ENCODE data around the gene SORL1.

The SORL1 gene

DNA sequence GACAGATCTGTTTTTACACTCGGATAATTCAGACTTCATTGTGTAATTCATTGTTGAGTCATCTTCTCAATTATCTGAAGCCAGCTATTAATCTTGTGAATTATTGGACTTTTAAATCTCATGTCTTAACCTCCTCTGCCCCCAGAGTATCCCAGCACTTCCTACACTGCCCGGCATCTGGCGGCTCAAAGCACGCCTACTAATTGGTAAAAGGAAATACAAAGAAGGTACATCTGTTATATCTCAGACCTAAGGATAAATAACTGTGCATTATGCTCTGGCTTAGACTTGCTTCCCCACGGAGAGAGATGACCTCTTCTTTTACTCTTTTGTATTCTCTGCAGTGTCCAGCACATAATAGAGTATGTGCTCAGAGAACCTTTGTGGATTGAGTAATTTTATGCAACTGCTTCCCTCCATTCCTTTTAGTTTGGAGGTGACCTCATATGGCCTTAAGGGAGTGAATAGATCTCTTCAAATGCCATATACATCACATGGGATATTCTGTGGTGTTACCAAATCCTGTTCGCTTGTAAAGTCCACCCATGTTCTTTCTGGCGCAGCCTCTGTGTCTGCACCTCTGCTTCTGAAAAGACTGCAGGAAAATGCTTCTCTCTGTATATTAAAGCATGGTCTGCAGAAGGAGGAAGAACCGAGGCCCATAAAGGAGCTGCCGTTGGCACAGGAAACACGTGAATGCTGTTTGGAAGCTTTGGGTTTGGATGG, 126.3 kb downstream of the SORL1 start:
- TF ChIP-seq, protein P1, sequence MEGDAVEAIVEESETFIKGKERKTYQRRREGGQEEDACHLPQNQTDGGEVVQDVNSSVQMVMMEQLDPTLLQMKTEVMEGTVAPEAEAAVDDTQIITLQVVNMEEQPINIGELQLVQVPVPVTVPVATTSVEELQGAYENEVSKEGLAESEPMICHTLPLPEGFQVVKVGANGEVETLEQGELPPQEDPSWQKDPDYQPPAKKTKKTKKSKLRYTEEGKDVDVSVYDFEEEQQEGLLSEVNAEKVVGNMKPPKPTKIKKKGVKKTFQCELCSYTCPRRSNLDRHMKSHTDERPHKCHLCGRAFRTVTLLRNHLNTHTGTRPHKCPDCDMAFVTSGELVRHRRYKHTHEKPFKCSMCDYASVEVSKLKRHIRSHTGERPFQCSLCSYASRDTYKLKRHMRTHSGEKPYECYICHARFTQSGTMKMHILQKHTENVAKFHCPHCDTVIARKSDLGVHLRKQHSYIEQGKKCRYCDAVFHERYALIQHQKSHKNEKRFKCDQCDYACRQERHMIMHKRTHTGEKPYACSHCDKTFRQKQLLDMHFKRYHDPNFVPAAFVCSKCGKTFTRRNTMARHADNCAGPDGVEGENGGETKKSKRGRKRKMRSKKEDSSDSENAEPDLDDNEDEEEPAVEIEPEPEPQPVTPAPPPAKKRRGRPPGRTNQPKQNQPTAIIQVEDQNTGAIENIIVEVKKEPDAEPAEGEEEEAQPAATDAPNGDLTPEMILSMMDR (IDR thresholded peaks at IDR 0.05; ENCODE audit: borderline replicate concordance, insufficient read depth, low read depth, low read length), result no peak
- H3K4me3 ChIP-seq (ENCODE audit: low read depth, low read length), result no peak overlapping the region

DNA sequence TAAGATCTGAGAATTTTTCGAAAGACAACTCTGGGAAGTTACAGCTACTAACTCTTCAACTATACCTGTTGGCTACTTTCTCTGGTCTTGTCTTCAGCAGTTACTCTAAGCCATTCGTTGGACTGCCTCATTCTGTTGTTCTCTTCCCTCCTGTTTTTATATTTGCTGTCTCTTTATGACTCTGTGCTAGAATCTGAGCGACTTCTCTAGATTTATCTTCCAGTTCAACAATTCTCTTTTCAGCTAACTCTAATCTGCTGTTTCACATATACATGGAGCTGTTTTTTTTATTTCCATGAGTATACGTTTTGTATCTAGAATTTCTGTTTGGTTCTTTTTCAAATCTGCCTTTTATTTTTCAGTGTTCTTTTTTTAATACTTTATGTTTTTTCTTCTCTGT, 128.0 kb downstream of the SORL1 start:
- TF ChIP-seq, protein P1 (IDR thresholded peaks at IDR 0.05; ENCODE audit: borderline replicate concordance, insufficient read depth, low read depth, low read length), result no peak
- no peak overlapping the region for H3K4me3 ChIP-seq (ENCODE audit: low read depth, low read length)

- TF ChIP-seq, protein P1 (IDR thresholded peaks at IDR 0.05; ENCODE audit: borderline replicate concordance, insufficient read depth, low read depth, low read length), result no peak
- H3K4me3 ChIP-seq (ENCODE audit: low read depth, low read length), result no peak overlapping the region
Measured at GRCh38 chr11:121581607-121582006, 129.5 kb downstream of the SORL1 start.

GRCh38 chr11:121582296-121582695, 130.2 kb downstream of the SORL1 start:
- TF ChIP-seq, protein P1 (IDR thresholded peaks at IDR 0.05; ENCODE audit: borderline replicate concordance, insufficient read depth, low read depth, low read length), result no peak
- H3K4me3 ChIP-seq (ENCODE audit: low read depth, low read length), result no peak overlapping the region

DNA sequence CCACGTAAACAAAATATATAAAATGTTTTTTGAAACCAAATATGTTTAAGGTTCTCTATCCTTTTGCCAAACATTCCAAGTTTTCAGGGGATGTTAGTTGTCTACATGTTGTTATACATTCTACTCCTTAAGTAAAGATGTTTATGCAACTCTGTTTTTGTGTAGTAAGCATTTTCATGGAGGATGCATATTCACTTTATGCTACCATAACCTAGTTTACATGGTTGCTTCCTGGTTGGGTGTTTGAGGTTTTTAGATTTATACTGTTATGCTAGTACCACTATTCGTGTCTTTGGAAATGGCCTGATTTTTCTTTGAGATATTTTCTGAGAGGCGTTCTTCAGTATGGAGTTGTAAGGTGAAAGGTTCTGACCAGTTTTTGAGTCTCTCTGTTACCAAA, 131.7 kb downstream of the SORL1 start:
- H3K4me3 ChIP-seq (ENCODE audit: low read depth, low read length), result no peak overlapping the region
- TF ChIP-seq, protein P1 (IDR thresholded peaks at IDR 0.05; ENCODE audit: borderline replicate concordance, insufficient read depth, low read depth, low read length), result no peak

GRCh38 chr11:121586750-121587149, 134.6 kb downstream of the SORL1 start:
- TF ChIP-seq, protein P1 (IDR thresholded peaks at IDR 0.05; ENCODE audit: borderline replicate concordance, insufficient read depth, low read depth, low read length), result no peak
- no peak overlapping the region for H3K4me3 ChIP-seq (ENCODE audit: low read depth, low read length)

- H3K4me3 ChIP-seq (ENCODE audit: low read depth, low read length), result no peak overlapping the region
- TF ChIP-seq, protein P1 (IDR thresholded peaks at IDR 0.05; ENCODE audit: borderline replicate concordance, insufficient read depth, low read depth, low read length), result no peak
Measured at GRCh38 chr11:121587182-121587581, 135.1 kb downstream of the SORL1 start.
